Breast epithelium (tissue), 4 donors: ENCODE data around the gene TMEM171. TPM values are rescaled to one million over a fixed set of nuclear protein-coding genes. Genes with fewer than 3 reads are reported as not detected.

ENCODE experiments used
- DNase-seq, 2 donors: peaks; one replicate each; pipeline ENCODE4 v3.0.0-alpha.2; 2019; ENCODE audit warnings: low spot score in 2 of 2
- H3K27ac ChIP-seq, 2 donors: fragments of 200-600 bp; sonication (generic) in 1 of 2; one replicate each; pipeline ENCODE4 v1.5.1; 2016 to 2019; ENCODE audit warnings: mild to moderate bottlenecking in 1 of 2
- H3K27me3 ChIP-seq, 2 donors: fragments of 200-600 bp; sonication (generic) in 1 of 2; one replicate each; pipeline versions ENCODE4 v1.5.1 to v1.6.0; 2017 to 2019; ENCODE audit warnings: control low read depth in 1 of 2, mild to moderate bottlenecking in 1 of 2
- H3K36me3 ChIP-seq: fragments of 200-600 bp; one replicate; pipeline ENCODE4 v1.5.1; 2019
- H3K4me1 ChIP-seq, 2 donors: fragments of 200-600 bp; sonication (generic); one replicate each; pipeline ENCODE4 v1.5.1; 2016 to 2019; ENCODE audit warnings: control low read depth in 1 of 2
- H3K4me3 ChIP-seq, 3 donors: fragments of 200-600 bp; sonication (generic); 1 replicate in 2 of 3; 2 replicates in 1 of 3; pipeline ENCODE4 v1.5.1; 2016 to 2019; ENCODE audit warnings: mild to moderate bottlenecking in 3 of 3, moderate library complexity in 2 of 3
- H3K9me3 ChIP-seq, 2 donors: fragments of 200-600 bp; sonication (generic) in 1 of 2; one replicate each; pipeline ENCODE4 v1.5.1; 2016 to 2019; ENCODE audit warnings: control low read depth in 1 of 2
- POLR2A ChIP-seq: fragments of 450-650 bp; IDR thresholded peaks from one replicate; pipeline ENCODE4 v1.6.1; 2016; ENCODE audit warnings: antibody characterized with exemption, mild to moderate bottlenecking, moderate library complexity
- POLR2AphosphoS5 ChIP-seq, 3 donors: sonication (generic); formaldehyde crosslinking; IDR thresholded peaks; one replicate each; pipeline ENCODE4 v1.6.1; 2017; ENCODE audit warnings: antibody characterized with exemption in 3 of 3
- intact Hi-C: fragments of 100-400 bp; cut with DNase I; formaldehyde crosslinking; loops from one replicate; pipeline ENCODE4 v1.15.1; 2023; ENCODE audit warnings: low total_unique reads
- total RNA-seq, 3 donors: library from RNA; depleted of rRNA; stranded (reverse); fragments of >200 nt; gene quantifications; one replicate each; pipeline ENCODE4 v1.1.0, GENCODE V29; 2016
- TF ChIP-seq, protein P1 (sequence below), 3 donors: fragments of 450-650 bp; IDR thresholded peaks; one replicate each; pipeline ENCODE4 v1.5.1; 2016 to 2017; ENCODE audit warnings: antibody characterized with exemption in 3 of 3, mild to moderate bottlenecking in 3 of 3, moderate library complexity in 3 of 3

The TMEM171 gene
- total RNA-seq, 3 donors from 2014 or later: 0.64 TPM; not detected in 2

DNA sequence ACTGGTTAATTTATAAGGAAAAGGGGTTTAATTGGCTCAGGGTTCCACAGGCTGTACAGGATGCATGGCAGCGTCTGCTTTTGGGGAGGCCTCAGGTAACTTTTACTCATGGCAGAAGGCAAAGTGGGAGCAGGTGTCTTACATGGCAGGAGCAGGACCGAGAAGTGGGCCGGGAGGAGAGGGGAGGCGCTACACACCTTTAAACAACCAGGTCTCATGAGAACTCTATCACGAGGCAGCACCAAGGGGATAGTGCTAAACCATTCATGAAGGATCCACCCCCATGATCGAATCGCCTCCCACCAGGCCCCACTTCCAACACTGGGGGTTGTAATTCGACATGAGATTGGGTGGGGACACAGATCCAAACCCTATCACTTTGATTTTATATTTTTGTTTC lies 21.7 kb downstream of the TMEM171 start:
- no peaks in the 10 kb centered on the region for H3K4me1 ChIP-seq
- intact Hi-C loops: no loop called here
- no peaks in the 10 kb centered on the region for H3K27me3 ChIP-seq
- H3K27ac ChIP-seq: no peak overlapping the region
- TF ChIP-seq, protein P1, sequence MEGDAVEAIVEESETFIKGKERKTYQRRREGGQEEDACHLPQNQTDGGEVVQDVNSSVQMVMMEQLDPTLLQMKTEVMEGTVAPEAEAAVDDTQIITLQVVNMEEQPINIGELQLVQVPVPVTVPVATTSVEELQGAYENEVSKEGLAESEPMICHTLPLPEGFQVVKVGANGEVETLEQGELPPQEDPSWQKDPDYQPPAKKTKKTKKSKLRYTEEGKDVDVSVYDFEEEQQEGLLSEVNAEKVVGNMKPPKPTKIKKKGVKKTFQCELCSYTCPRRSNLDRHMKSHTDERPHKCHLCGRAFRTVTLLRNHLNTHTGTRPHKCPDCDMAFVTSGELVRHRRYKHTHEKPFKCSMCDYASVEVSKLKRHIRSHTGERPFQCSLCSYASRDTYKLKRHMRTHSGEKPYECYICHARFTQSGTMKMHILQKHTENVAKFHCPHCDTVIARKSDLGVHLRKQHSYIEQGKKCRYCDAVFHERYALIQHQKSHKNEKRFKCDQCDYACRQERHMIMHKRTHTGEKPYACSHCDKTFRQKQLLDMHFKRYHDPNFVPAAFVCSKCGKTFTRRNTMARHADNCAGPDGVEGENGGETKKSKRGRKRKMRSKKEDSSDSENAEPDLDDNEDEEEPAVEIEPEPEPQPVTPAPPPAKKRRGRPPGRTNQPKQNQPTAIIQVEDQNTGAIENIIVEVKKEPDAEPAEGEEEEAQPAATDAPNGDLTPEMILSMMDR (IDR thresholded peaks at IDR 0.05): no peak
- TF ChIP-seq POLR2AphosphoS5 (IDR thresholded peaks at IDR 0.05) (no peak), POLR2A (no peak)
- no peaks in the 10 kb centered on the region for H3K9me3 ChIP-seq
- DNase-seq: no peak
- H3K4me3 ChIP-seq: no peak overlapping the region
- H3K36me3 ChIP-seq: no peaks in the 10 kb centered on the region

DNA sequence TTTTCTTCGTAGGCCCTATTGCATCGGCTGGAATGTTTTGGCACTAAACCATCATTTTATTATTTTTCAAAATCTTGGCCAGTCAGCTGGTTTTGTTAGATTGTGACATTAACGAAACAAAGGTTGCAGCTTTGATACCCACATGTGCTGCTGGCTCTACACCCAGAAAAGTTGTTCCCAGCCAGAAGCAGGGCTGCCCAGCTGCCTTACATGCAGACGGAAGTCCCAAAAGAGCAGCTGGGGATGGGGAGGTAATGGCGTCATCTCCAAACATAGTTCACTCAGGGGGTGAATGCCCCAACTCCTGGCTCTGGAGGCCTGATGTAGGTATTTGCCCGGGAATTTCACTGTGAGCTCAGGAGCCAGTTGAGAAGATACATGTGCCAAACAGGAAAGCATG lies 23.3 kb downstream of the TMEM171 start:
- no peak for DNase-seq
- Histone ChIP-seq H3K4me1 (no peaks in the 10 kb centered on the region), H3K4me3 (no peak overlapping the region), H3K9me3 (no peaks in the 10 kb centered on the region), H3K27ac (no peak overlapping the region), H3K36me3 (no peaks in the 10 kb centered on the region), H3K27me3 (no peaks in the 10 kb centered on the region)
- TF ChIP-seq POLR2AphosphoS5 (IDR thresholded peaks at IDR 0.05) (no peak), POLR2A (no peak)
- TF ChIP-seq, protein P1 (IDR thresholded peaks at IDR 0.05): no peak
- intact Hi-C loops: no loop called here

DNA sequence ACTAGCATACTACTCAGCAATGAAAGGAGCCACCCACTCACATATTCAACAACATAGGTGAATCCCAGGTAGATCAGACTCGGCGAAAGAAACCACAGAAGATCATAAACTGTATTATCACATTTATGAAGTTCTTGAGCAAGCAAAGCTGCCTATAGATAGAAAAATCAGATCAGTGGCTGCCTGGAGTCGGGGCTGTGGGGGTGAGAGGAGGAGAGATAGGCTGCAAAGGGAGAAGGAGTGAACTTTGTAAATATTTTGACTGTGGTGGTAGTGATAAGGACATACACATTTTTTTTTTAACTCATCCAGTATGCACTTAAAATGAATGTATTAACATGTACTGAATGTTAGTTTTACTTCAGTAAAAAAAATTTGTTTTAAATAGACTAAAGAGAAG lies 29.2 kb downstream of the TMEM171 start:
- no peaks in the 10 kb centered on the region for H3K9me3 ChIP-seq
- H3K27me3 ChIP-seq: no peaks in the 10 kb centered on the region
- no peaks in the 10 kb centered on the region for H3K36me3 ChIP-seq
- H3K4me1 ChIP-seq: no peaks in the 10 kb centered on the region
- TF ChIP-seq POLR2A: no peak
- no peak for TF ChIP-seq POLR2AphosphoS5 (IDR thresholded peaks at IDR 0.05)
- TF ChIP-seq, protein P1 (IDR thresholded peaks at IDR 0.05): no peak
- intact Hi-C loops: no loop called here
- DNase-seq: no peak
- no peak overlapping the region for H3K4me3 ChIP-seq
- no peak overlapping the region for H3K27ac ChIP-seq

DNA sequence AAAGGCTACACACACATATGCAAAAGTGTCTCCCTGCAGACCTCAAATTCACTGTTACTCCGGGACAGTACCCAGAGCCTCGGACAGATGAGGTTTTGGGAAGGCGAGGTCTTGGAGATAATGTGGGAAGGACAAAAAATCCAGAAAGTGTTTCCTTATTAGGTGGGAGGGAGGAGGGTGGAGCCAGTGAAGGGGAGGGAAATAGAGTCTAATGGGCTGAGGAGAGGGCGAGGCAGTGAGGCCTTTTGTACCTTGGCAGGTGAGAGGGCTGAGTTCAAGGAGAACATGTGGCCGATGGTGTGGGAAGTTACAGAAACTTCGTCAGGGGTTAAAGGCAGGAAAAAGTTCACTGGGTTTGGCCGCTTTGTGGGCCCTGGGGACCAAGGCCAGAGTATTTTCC lies 30.5 kb downstream of the TMEM171 start:
- Histone ChIP-seq H3K36me3 (no peaks in the 10 kb centered on the region), H3K4me3 (no peak overlapping the region), H3K27me3 (no peaks in the 10 kb centered on the region), H3K9me3 (no peaks in the 10 kb centered on the region), H3K27ac (no peak overlapping the region), H3K4me1 (no peaks in the 10 kb centered on the region)
- TF ChIP-seq POLR2AphosphoS5 (IDR thresholded peaks at IDR 0.05) (no peak), POLR2A (no peak)
- TF ChIP-seq, protein P1 (IDR thresholded peaks at IDR 0.05): no peak
- no peak for DNase-seq
- intact Hi-C loops: no loop called here

DNA sequence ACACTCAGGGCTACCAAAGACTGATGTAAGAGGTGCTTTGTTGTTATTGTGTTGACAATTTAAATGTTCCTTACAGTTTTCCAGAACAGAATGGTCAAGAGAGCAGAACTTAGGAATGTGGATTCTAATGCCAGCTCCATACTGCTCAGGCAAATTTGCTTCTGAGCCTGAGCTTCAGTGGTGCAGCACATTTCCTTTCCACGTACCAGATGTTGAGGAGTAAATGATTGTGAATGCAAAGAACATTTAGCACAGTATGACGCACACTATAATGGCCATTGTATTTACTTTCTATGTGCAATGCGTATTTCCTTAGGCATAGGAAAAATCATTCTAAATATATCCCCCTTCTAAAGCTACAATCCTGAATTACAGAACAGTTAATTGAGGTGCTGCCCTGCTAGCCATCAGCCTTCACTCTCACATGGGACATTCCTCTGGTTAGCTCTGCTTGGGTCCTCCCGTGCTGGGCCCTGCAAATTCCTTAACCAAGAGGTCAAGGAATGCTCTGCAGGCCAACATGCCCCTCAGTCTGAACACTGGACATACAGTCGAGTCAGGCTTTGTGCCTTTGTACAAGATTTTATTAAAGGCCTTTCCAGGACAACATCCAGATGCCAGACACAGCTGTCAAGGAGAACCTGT lies 31.5 kb downstream of the TMEM171 start:
- DNase-seq: no peak
- no peaks in the 10 kb centered on the region for H3K36me3 ChIP-seq
- no peak overlapping the region for H3K4me3 ChIP-seq
- no peaks in the 10 kb centered on the region for H3K4me1 ChIP-seq
- TF ChIP-seq POLR2A: no peak
- no peak for TF ChIP-seq POLR2AphosphoS5 (IDR thresholded peaks at IDR 0.05)
- TF ChIP-seq, protein P1 (IDR thresholded peaks at IDR 0.05): no peak
- H3K27me3 ChIP-seq: no peaks in the 10 kb centered on the region
- no peaks in the 10 kb centered on the region for H3K9me3 ChIP-seq
- H3K27ac ChIP-seq: no peak overlapping the region
- intact Hi-C loops: no loop called here
